Left ventricle myocardium inferior (tissue), 1 donor: Measurements from ENCODE around the gene PPIL1. TPM values are rescaled to one million over a fixed set of nuclear protein-coding genes. Genes with fewer than 3 reads are reported as not detected.

Experiments used
- DNase-seq: peaks from one replicate; pipeline ENCODE4 v3.0.0-alpha.2; 2020
- H3K27ac ChIP-seq: fragments of 200-600 bp; replicated peaks from 2 replicates; pipeline ENCODE4 v1.8.0; 2021
- H3K27me3 ChIP-seq: fragments of 200-600 bp; 2 replicates; pipeline ENCODE4 v1.8.0; 2021; ENCODE audit warnings: low read depth
- H3K36me3 ChIP-seq: fragments of 200-600 bp; 2 replicates; pipeline ENCODE4 v1.8.0; 2021
- H3K4me1 ChIP-seq: fragments of 200-600 bp; 2 replicates; pipeline ENCODE4 v1.8.0; 2021
- H3K4me3 ChIP-seq: fragments of 200-600 bp; 2 replicates; pipeline ENCODE4 v1.8.0; 2021; ENCODE audit warnings: mild to moderate bottlenecking, moderate library complexity
- H3K9me3 ChIP-seq: fragments of 200-600 bp; replicated peaks from 2 replicates; pipeline ENCODE4 v1.8.0; 2021
- CTCF ChIP-seq: fragments of 200-600 bp; IDR thresholded peaks from 2 replicates; pipeline ENCODE4 v1.8.0; 2021; ENCODE audit warnings: antibody characterized with exemption, mild to moderate bottlenecking, borderline replicate concordance
- intact Hi-C: fragments of 100-400 bp; cut with micrococcal nuclease; formaldehyde crosslinking; loops from one replicate; pipeline ENCODE4 v1.11.0; 2022
- total RNA-seq: library from RNA; stranded (reverse); fragmentation: NEBNext Ultra II Directional; extraction: Animal tissue kit (Norgen Biotek cat#: 25700); gene quantifications from one replicate; pipeline ENCODE4 v1.2.1, GENCODE V29; 2021
- donor health status: DM: no; HTN: yes; CAD: no; lungs with severe emphysema.

The PPIL1 gene
- total RNA-seq, 1 donor from 2014 or later = 69.1 TPM

- Histone ChIP-seq H3K27ac (no peak overlapping the region), H3K36me3 (no peaks in the 10 kb centered on the region), H3K4me1 (peaks cover 97% of the 10 kb centered on the region), H3K4me3 (no peak overlapping the region), H3K9me3 (no peaks in the 10 kb centered on the region), H3K27me3 (no peaks in the 10 kb centered on the region)
- intact Hi-C loops = no loop called here
- no peak for DNase-seq
- TF ChIP-seq CTCF = no peak
Measured at GRCh38 chr6:36825994-36826393, 48.6 kb downstream of the PPIL1 start.

GRCh38 chr6:36825452-36825851 lies 49.2 kb downstream of the PPIL1 start:
- TF ChIP-seq CTCF = no peak
- DNase-seq = no peak
- H3K4me1 ChIP-seq = peaks cover 94% of the 10 kb centered on the region

GRCh38 chr6:36824253-36824652 lies 50.4 kb downstream of the PPIL1 start:
- H3K27ac ChIP-seq = peak overlapping the region; percentile 73
- TF ChIP-seq CTCF = no peak
- peaks cover 84% of the 10 kb centered on the region for H3K4me1 ChIP-seq
- intact Hi-C loops = no loop called here
- no peaks in the 10 kb centered on the region for H3K27me3 ChIP-seq
- no peaks in the 10 kb centered on the region for H3K36me3 ChIP-seq
- no peaks in the 10 kb centered on the region for H3K9me3 ChIP-seq
- no peak for DNase-seq
- no peak overlapping the region for H3K4me3 ChIP-seq

More at GRCh38 chr6:36825452-36825851, 49.2 kb downstream of the PPIL1 start:
- no peaks in the 10 kb centered on the region for H3K9me3 ChIP-seq
- H3K27ac ChIP-seq = peak overlapping the region; percentile 73
- intact Hi-C loops = no loop called here
- H3K36me3 ChIP-seq = no peaks in the 10 kb centered on the region
- no peak overlapping the region for H3K4me3 ChIP-seq
- H3K27me3 ChIP-seq = no peaks in the 10 kb centered on the region

- no peaks in the 10 kb centered on the region for H3K27me3 ChIP-seq
- H3K4me1 ChIP-seq = peaks cover 78% of the 10 kb centered on the region
- H3K36me3 ChIP-seq = no peaks in the 10 kb centered on the region
- no peak for DNase-seq
- H3K9me3 ChIP-seq = no peaks in the 10 kb centered on the region
- peak overlapping the region; percentile 73 for H3K27ac ChIP-seq
- no peak for TF ChIP-seq CTCF
- intact Hi-C loops = no loop called here
- no peak overlapping the region for H3K4me3 ChIP-seq
Measured at GRCh38 chr6:36823421-36824096, 51.0 kb downstream of the PPIL1 start.

GRCh38 chr6:36822506-36823269 lies 51.9 kb downstream of the PPIL1 start:
- intact Hi-C loops = no loop called here
- no peak for TF ChIP-seq CTCF

More at GRCh38 chr6:36822506-36823269, 51.9 kb downstream of the PPIL1 start:
- Histone ChIP-seq H3K4me3 (no peak overlapping the region), H3K9me3 (no peaks in the 10 kb centered on the region), H3K36me3 (no peaks in the 10 kb centered on the region), H3K27ac (peak overlapping the region; percentile 73), H3K27me3 (no peaks in the 10 kb centered on the region), H3K4me1 (peaks cover 69% of the 10 kb centered on the region)
- no peak for DNase-seq
